ENCODE data around the gene DIPK1B.
"Not testable (repeated sequence)": the region's sequence is repeated elsewhere in the genome, so short reads cannot be mapped to it uniquely, and the experiment has no call there.

Gene DIPK1B

GRCh38 chr9:136760834-136761544 lies 48.6 kb downstream of the DIPK1B start:
- TF ChIP-seq CTCF (conservative IDR thresholded peaks at IDR 0.05): peak; percentile 87
- not testable (repeated sequence) for H3K27ac ChIP-seq

DNA sequence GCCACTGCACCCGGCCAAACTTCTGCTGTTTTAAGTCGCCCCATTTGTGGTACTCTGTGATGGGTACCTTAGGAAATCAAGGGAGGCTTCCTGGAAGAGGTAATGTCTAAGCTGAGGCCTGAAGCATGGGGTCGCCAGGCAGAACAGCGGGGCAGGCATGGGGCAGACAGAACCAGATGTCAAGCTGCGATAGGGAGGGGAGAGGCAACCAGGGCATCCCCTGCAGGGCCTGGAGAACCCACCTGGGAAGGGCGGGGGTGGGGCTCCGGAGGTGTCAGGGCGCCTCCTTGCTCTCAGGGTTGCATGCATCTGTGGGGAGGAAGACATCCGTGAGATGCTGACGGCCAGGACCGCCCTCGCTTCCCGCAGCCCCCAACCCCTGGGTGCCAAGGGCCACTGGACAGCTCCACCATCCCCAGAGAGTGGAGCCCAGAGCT lies 49.2 kb downstream of the DIPK1B start:
- H3K27ac ChIP-seq: no peak overlapping the region
- no peak for TF ChIP-seq CTCF (conservative IDR thresholded peaks at IDR 0.05)

DNA sequence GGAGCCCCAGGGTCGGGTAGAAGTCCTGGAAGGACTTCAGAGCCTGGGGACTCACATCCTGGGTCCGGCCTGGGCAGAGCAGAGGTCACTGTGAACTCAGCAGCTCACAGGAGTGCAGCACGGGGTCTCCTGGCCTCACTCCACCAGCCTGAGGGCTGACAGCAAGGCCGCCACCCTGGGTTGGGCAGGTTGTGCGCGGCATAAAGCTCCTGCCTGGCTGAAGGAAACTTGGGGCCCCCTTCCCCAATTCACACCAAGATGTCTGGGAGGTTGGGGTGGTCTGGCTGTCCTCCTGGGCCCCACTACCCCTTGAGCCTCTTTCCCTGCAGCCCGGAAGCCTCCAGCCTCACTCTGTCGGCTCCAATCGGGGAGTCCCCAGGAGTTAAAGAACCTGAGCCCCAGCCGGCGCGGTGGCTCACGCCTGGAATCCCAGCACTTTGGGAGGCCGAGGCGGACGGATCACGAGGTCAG lies 49.9 kb downstream of the DIPK1B start:
- H3K27ac ChIP-seq: no peak overlapping the region
- TF ChIP-seq ZFX (IDR thresholded peaks at IDR 0.05) (no peak), CTCF (conservative IDR thresholded peaks at IDR 0.05) (no peak)

DNA sequence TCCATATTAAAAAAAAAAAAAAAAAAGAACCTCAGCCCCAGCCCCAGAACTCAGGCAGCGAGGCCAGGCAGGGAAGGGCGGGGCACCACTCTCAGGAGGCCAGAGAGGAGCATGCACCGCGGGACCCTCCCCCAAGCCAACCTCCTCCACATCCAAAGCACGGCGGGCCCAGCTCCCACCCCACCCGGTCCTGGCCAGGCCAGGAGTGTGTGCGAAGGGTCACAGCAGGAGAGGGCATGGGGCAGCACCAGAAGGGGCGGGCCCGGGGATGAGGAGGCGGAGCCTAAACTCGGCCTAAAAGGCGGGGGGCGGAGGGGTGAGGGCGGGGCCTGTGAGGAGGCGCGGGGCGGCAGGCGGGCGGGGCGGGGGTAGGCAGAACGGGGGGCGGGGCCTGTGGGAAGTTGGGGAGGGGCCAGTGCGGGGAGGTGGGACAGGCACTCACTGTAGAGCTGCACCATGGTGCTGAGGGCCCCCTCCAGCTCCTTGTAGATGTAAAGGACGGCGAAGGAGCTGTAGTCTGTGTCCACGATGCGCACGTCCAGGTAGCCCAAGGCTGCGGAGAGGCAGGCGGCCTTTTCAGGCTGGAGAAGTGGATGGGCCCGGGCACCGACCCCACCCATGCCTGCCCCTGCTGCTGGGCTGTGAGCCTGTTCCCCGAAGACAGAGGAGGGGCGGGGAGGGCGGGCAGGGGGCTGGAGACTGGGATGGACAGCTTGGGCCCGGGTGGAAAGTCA lies 50.7 kb downstream of the DIPK1B start:
- H3K27ac ChIP-seq: no peak overlapping the region
- TF ChIP-seq ZFX (IDR thresholded peaks at IDR 0.05): no peak
- no peak for TF ChIP-seq CTCF (conservative IDR thresholded peaks at IDR 0.05)

GRCh38 chr9:136763649-136764035 lies 51.3 kb downstream of the DIPK1B start:
- no peak overlapping the region for H3K27ac ChIP-seq
- TF ChIP-seq ZFX (IDR thresholded peaks at IDR 0.05) (no peak), CTCF (conservative IDR thresholded peaks at IDR 0.05) (no peak)

DNA sequence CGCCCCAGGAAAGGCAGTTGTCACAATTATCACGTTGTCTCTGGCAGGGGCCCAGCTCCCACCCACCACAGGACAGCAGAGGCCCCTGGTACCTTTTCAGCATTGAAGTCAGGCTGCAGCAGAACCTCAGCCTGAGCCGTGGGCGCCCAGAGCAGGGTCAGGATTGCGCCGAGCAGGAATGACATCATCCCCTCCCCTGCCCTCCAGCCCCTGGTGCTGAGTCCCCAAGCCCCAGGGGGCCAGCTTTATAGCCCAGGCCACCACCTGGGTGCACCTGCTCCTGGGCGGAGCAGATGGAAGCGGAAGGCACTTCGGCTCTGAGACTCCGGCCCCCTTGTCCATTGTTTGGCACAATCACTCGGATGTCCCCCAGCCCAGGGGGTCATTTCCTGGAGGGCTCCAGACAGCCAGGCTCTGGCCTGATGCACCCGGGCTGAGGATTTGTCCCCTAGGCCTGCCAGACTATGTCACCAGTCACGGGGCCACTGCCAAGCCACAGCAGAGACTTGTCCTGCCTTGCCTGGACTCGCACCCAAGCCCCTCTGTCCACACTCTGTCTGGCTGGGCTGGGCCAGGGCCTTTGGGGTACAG lies 52.0 kb downstream of the DIPK1B start, which contains the start of gene LCN15:
Gene LCN15 (minus strand): TSS at position 218 of the 591 bp plus-strand sequence. CDS start 30 bp downstream, at position 188.
- no peak within 1 kb of the TSS for H3K27ac ChIP-seq
- no peak for TF ChIP-seq CTCF (conservative IDR thresholded peaks at IDR 0.05)
- no peak for TF ChIP-seq ZFX (IDR thresholded peaks at IDR 0.05)

GRCh38 chr9:136765041-136765440 lies 52.7 kb downstream of the DIPK1B start:
- no peak overlapping the region for H3K27ac ChIP-seq
- TF ChIP-seq CTCF (conservative IDR thresholded peaks at IDR 0.05) (no peak), ZFX (IDR thresholded peaks at IDR 0.05) (no peak)

GRCh38 chr9:136765745-136766409 lies 53.5 kb downstream of the DIPK1B start:
- H3K27ac ChIP-seq: not testable (repeated sequence)
